Stimulated activated CD8-positive, alpha-beta memory T cell treated with anti-CD3 and anti-CD28 coated beads, Interleukin-7, amount 100 ng/mL, for 1 hour (primary cell): Measurements from ENCODE around the gene IL3.

ENCODE experiments used
- DNase-seq, 2 donors: peaks; one replicate each; pipeline ENCODE4 v3.0.0-alpha.2; 2020; ENCODE audit warnings: low read depth in 2 of 2

IL3 gene

GRCh38 chr5:132056610-132057497, 3.6 kb upstream of the IL3 start:
- no peak for DNase-seq

- DNase-seq = no peak
These were observed 2.8 kb upstream of the IL3 start for GRCh38 chr5:132057498-132058255.

GRCh38 chr5:132058646-132059042, 1.8 kb upstream of the IL3 start:
- DNase-seq = no peak

- no peak for DNase-seq
These were observed 1.3 kb upstream of the IL3 start for GRCh38 chr5:132059043-132059695.

- no peak for DNase-seq
These were observed 557 bp upstream of the IL3 start for GRCh38 chr5:132059696-132060500.

GRCh38 chr5:132063090-132063911, 2.8 kb downstream of the IL3 start:
- peak; percentile 57 to 77 for DNase-seq

GRCh38 chr5:132064140-132064539, 3.7 kb downstream of the IL3 start:
- DNase-seq = no peak

- peak; percentile 44 to 70 for DNase-seq
These were observed 4.4 kb downstream of the IL3 start for GRCh38 chr5:132064738-132065331.

- no peak for DNase-seq
These were observed 5.0 kb downstream of the IL3 start for GRCh38 chr5:132065351-132065937.

- no peak for DNase-seq
These were observed 5.7 kb downstream of the IL3 start for GRCh38 chr5:132065951-132066701.

- no peak for DNase-seq
These were observed 6.4 kb downstream of the IL3 start for GRCh38 chr5:132066871-132067270.

GRCh38 chr5:132067451-132067850, 7.0 kb downstream of the IL3 start:
- no peak for DNase-seq

- DNase-seq = no peak
These were observed 7.7 kb downstream of the IL3 start for GRCh38 chr5:132067941-132068808.

- DNase-seq = no peak
These were observed 9.1 kb downstream of the IL3 start for GRCh38 chr5:132069561-132069960.

- DNase-seq = no peak
These were observed 9.5 kb downstream of the IL3 start for GRCh38 chr5:132069994-132070393.

GRCh38 chr5:132070460-132071337, 10.2 kb downstream of the IL3 start:
- DNase-seq = no peak

- no peak for DNase-seq
These were observed 10.9 kb downstream of the IL3 start for GRCh38 chr5:132071338-132071707.
